IMR-90 (cell line): ENCODE measurements around the gene LTB4R. TPM values are rescaled to one million over a fixed set of nuclear protein-coding genes. Genes with fewer than 3 reads are reported as not detected.

ENCODE experiments used
- ATAC-seq: fragments of 200-7000 bp; cut with Tn5 transposase; 2 replicates; pipeline ENCODE4 v1.9.1; 2020; ENCODE audit warnings: low read depth, mild to moderate bottlenecking, moderate library complexity
- BruUV-seq: library from RNA; stranded (reverse); fragments of 400-500 nt; replicated peaks from 2 replicates; lab custom pipeline; 2021; lab: Mats Ljungman, UMichigan
- CTCF ChIA-PET: fragments of 300-600 bp; formaldehyde crosslinking; extraction: SDS; loops from one replicate; lab custom pipeline; 2021; ENCODE audit warnings: antibody characterized with exemption; lab: Yijun Ruan, JAX
- POLR2A ChIA-PET: fragments of 300-600 bp; sonication (Branson Sonifier 250); formaldehyde crosslinking; loops from one replicate; lab custom pipeline; 2022; ENCODE audit warnings: antibody characterized with exemption; ENCODE audit not compliant: unreplicated experiment; lab: Charles Lee
- DNase-seq: peaks from one replicate; pipeline ENCODE4 v3.0.0; 2013
- H2AFZ ChIP-seq: replicated peaks from 2 replicates; pipeline ENCODE3; 2013; ENCODE audit warnings: low read length, mild to moderate bottlenecking; ENCODE audit not compliant: poor library complexity
- H2AK5ac ChIP-seq: 2 replicates; pipeline ENCODE4 v1.6.1; 2013; ENCODE audit warnings: low read depth, low read length, inconsistent platforms
- H2AK9ac ChIP-seq: replicated peaks from 2 replicates; pipeline ENCODE3; 2013; ENCODE audit warnings: mild to moderate bottlenecking, low read depth, low read length, moderate library complexity; ENCODE audit not compliant: poor library complexity
- H2BK120ac ChIP-seq: 2 replicates; pipeline ENCODE4 v1.6.1; 2013; ENCODE audit warnings: low read depth, low read length, inconsistent platforms
- H2BK15ac ChIP-seq: 3 replicates; pipeline ENCODE4 v1.6.1; 2013; ENCODE audit warnings: low read depth, low read length, inconsistent platforms
- H2BK20ac ChIP-seq: 2 replicates; pipeline ENCODE4 v1.6.1; 2013; ENCODE audit warnings: low read depth, mild to moderate bottlenecking, inconsistent platforms, low read length, moderate library complexity
- H2BK5ac ChIP-seq: 2 replicates; pipeline ENCODE4 v1.6.1; 2013; ENCODE audit warnings: mild to moderate bottlenecking, low read depth, low read length, inconsistent platforms; ENCODE audit not compliant: poor library complexity, severe bottlenecking
- H3K14ac ChIP-seq: replicated peaks from 2 replicates; pipeline ENCODE4 v1.6.1; 2013; ENCODE audit warnings: low read depth, low read length, inconsistent platforms
- H3K18ac ChIP-seq: 2 replicates; pipeline ENCODE4 v1.6.1; 2013; ENCODE audit warnings: low read depth, low read length, control low read depth
- H3K23ac ChIP-seq: 2 replicates; pipeline ENCODE4 v1.6.1; 2013; ENCODE audit warnings: low read depth, low read length, inconsistent platforms
- H3K27ac ChIP-seq: 2 replicates; pipeline ENCODE4 v1.5.1; 2013; ENCODE audit warnings: mild to moderate bottlenecking, control low read depth, low read length; ENCODE audit not compliant: insufficient read depth
- H3K27me3 ChIP-seq: 2 replicates; pipeline ENCODE4 v1.6.1; 2013; ENCODE audit warnings: low read length; ENCODE audit not compliant: control insufficient read depth, insufficient read depth
- H3K36me3 ChIP-seq: 2 replicates; pipeline ENCODE4 v1.6.1; 2013; ENCODE audit warnings: low read length, mixed read lengths; ENCODE audit not compliant: control insufficient read depth, insufficient read depth
- H3K4ac ChIP-seq: 2 replicates; pipeline ENCODE4 v1.6.1; 2013; ENCODE audit warnings: low read depth, low read length, inconsistent platforms
- H3K4me1 ChIP-seq: 2 replicates; pipeline ENCODE4 v1.6.1; 2013; ENCODE audit warnings: low read length, mixed read lengths; ENCODE audit not compliant: control insufficient read depth, insufficient read depth
- H3K4me2 ChIP-seq: 2 replicates; pipeline ENCODE4 v1.6.1; 2013; ENCODE audit warnings: low read depth, mild to moderate bottlenecking, control low read depth, low read length, moderate library complexity
- H3K4me3 ChIP-seq: 2 replicates; pipeline ENCODE4 v1.5.1; 2013; ENCODE audit warnings: low read depth, mild to moderate bottlenecking, control low read depth, low read length, moderate library complexity; ENCODE audit not compliant: insufficient read depth
- H3K56ac ChIP-seq: 2 replicates; pipeline ENCODE4 v1.6.1; 2013; ENCODE audit warnings: low read length, inconsistent platforms; ENCODE audit not compliant: insufficient read depth; ENCODE audit errors: extremely low read depth
- H3K79me1 ChIP-seq, 2 experiments: 2 replicates each; pipeline ENCODE4 v1.6.1; 2013; ENCODE audit warnings: low read length in 2 of 2, inconsistent platforms in 1 of 2, low read depth in 1 of 2
- H3K9ac ChIP-seq: 2 replicates; pipeline ENCODE4 v1.6.1; 2013; ENCODE audit warnings: low read depth, low read length, control low read depth
- H3K9me1 ChIP-seq: 2 replicates; pipeline ENCODE4 v1.6.1; 2013; ENCODE audit warnings: low read length, inconsistent platforms; ENCODE audit not compliant: insufficient read depth
- H3K9me3 ChIP-seq: 2 replicates; pipeline ENCODE4 v1.6.1; 2013; ENCODE audit warnings: low read length; ENCODE audit not compliant: control insufficient read depth, insufficient read depth
- H4K20me1 ChIP-seq: 2 replicates; pipeline ENCODE4 v1.6.1; 2013; ENCODE audit warnings: low read length, inconsistent platforms; ENCODE audit not compliant: insufficient read depth
- H4K5ac ChIP-seq: 2 replicates; pipeline ENCODE4 v1.6.1; 2013; ENCODE audit warnings: mild to moderate bottlenecking, low read depth, low read length, control low read depth
- H4K8ac ChIP-seq, 2 experiments: 2 replicates each; pipeline ENCODE4 v1.6.1; 2013; ENCODE audit warnings: low read depth in 2 of 2, low read length in 2 of 2, control low read depth in 1 of 2, inconsistent platforms in 1 of 2
- H4K91ac ChIP-seq: 2 replicates; pipeline ENCODE4 v1.6.1; 2013; ENCODE audit warnings: low read depth, low read length, inconsistent platforms; ENCODE audit not compliant: insufficient read depth
- CEBPB ChIP-seq: IDR thresholded peaks from 2 replicates; pipeline ENCODE4 v1.6.1; 2012; ENCODE audit warnings: low read depth, low read length, improper control_type of control experiment
- CTCF ChIP-seq: conservative IDR thresholded peaks from 2 replicates; pipeline ENCODE4 v1.5.1; 2012; ENCODE audit warnings: mild to moderate bottlenecking, low read depth, low read length, improper control_type of control experiment
- RFX5 ChIP-seq: IDR thresholded peaks from 2 replicates; pipeline ENCODE4 v1.8.0; 2012; ENCODE audit warnings: low read depth, mild to moderate bottlenecking, low read length, moderate library complexity
- SMC3 ChIP-seq: fragments of 150-350 bp; IDR thresholded peaks from 2 replicates; pipeline ENCODE4 v1.6.1; 2016; ENCODE audit warnings: low read depth, mild to moderate bottlenecking, antibody characterized with exemption, low read length, moderate library complexity
- WGBS, 2 experiments: methylation state at CpG; one replicate each; pipeline versions ENCODE4 v1.1.5 to v1.1.7; 2013; ENCODE audit warnings: missing lambda C conversion rate in 2 of 2; ENCODE audit not compliant: insufficient read length in 1 of 2; ENCODE audit errors: extremely low coverage in 2 of 2; 5-methylcytosine and 5-hydroxymethylcytosine counted together
- dilution Hi-C: fragments of 300-500 bp; cut with HindIII; formaldehyde crosslinking; loops from one replicate; pipeline ENCODE4 v1.14.3; 2018; ENCODE audit warnings: low sequenced_read_pairs; ENCODE audit not compliant: unreplicated experiment
- in situ Hi-C: fragments of 300-500 bp; cut with MboI; formaldehyde crosslinking; loops from 3 replicates; pipeline ENCODE4 v1.14.3; 2019; ENCODE audit warnings: low sequenced_read_pairs, inconsistent platforms, mixed read lengths
- intact Hi-C: fragments of 100-400 bp; cut with micrococcal nuclease; formaldehyde crosslinking; loops from 2 replicates; pipeline ENCODE4 v1.10.0; 2022
- polyA plus RNA-seq, 3 experiments: library from polyadenylated mRNA; depleted of rRNA; stranded (reverse); fragments of >200 nt; gene quantifications; 2 replicates each; pipeline ENCODE4 v1.2.3, GENCODE V29; 2012; ENCODE audit warnings: low replicate concordance in 1 of 3
- total RNA-seq: library from RNA; depleted of rRNA; stranded (reverse); fragments of >200 nt; gene quantifications from 2 replicates; pipeline ENCODE4 v1.2.3, GENCODE V29; 2012

LTB4R gene
- total and polyA plus RNA-seq, 2 of the 4 experiments (the other 2 are of a cell fraction) = 0.18 to 2.3 TPM

DNA sequence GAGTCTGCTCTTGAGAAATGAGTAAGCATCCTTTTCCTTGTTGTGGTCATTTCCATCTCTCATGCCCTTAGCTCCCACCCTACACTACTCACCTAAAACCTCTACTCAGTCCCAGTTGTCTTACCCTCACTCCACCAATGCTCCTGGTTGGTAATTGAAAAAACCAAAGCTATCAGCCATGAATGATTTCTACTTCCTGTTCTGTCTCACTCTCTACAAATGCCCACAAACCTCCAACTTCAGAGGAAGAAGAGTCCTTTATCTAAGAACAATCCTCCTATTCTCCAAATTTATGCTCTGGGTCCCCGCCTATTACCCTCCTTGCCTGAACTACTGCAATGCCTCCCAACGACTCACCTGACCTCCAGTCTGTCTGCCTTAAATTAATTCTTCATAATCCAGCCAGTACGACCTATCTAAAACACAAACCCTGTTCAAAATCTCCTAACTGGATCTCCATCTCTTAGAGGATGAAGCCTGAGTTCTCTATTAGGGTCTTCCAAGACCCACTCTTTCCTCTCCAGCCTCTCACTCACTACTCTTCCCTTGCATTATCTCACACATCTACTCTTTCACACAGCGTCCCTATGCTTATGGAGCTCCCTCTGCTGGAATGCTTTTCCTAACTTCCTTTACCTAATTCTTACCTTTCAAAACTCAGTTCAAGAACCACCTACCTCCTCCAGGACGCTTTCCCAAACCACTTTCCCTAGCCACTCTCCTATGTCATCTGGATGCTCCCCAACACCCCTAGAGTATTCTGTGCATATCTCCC is 13.9 kb upstream of the LTB4R start:
- Histone ChIP-seq H2BK20ac (no peak overlapping the region), H3K18ac (no peak overlapping the region), H2AK9ac (peak overlapping the region; percentile 74), H4K20me1 (no peaks in the 10 kb centered on the region), H3K9me3 (no peaks in the 10 kb centered on the region), H3K9ac (no peak overlapping the region), H4K5ac (no peak overlapping the region), H3K14ac (no peak overlapping the region), H3K4me2 (no peak overlapping the region), H4K8ac (no peak overlapping the region), H3K4me3 (no peak overlapping the region), H2BK120ac (no peak overlapping the region), H3K79me1 (peaks cover 21 to 51% of the 10 kb centered on the region in 2 experiments), H3K23ac (no peak overlapping the region), H3K27ac (no peak overlapping the region), H3K27me3 (no peaks in the 10 kb centered on the region), H3K56ac (no peak overlapping the region), H3K9me1 (no peaks in the 10 kb centered on the region), H2AK5ac (no peak overlapping the region), H2AFZ (no peak overlapping the region), H2BK5ac (no peak overlapping the region), H4K91ac (no peak overlapping the region), H2BK15ac (no peak overlapping the region), H3K4me1 (peaks cover 9% of the 10 kb centered on the region), H3K36me3 (peaks cover 16% of the 10 kb centered on the region), H3K4ac (no peak overlapping the region)
- ATAC-seq (no peak), DNase-seq (peak; percentile 28)
- POLR2A ChIA-PET = interaction anchor here (0.6 to 1.9 kb wide), 2 partner anchors 55 to 109 kb away, joined by 3 to 6 read pairs; partner anchors contain the start of genes IPO4 and TINF2
- intact Hi-C loops = loop anchor here (1.0 to 10.0 kb wide), 6 partner anchors 26 to 313 kb away; partner anchors contain the start of genes DHRS4L2, MDP1, PSME2 and RABGGTA
- WGBS, 2 experiments = 49% methylated on average over 4 of the region's 5 CpGs; no CpG with 5 or more reads in 1 of the 2 experiments
- TF ChIP-seq RFX5 (no peak), SMC3 (0 out of 2 replicates have a peak, but pooled peaks have one; percentile 18), CTCF (peak; percentile 41; the same call in 1 of the 2 replicates), CEBPB (no peak)
- in situ Hi-C loops = loop anchor here (5.0 kb wide), 1 partner anchor 55 kb away; the partner anchor contains the start of gene TINF2
- dilution Hi-C loops = no loop called here
- no TSS peak for BruUV-seq
- CTCF ChIA-PET = interaction anchor here (0.5 to 3.0 kb wide), 8 partner anchors 11 to 182 kb away, joined by 3 to 23 read pairs (median 4); partner anchors contain the start of genes CIDEB, IPO4, LTB4R2 and TINF2
